CD14-positive monocyte (primary cell): ENCODE results near the gene LCORL. TPM values are rescaled to one million over a fixed set of nuclear protein-coding genes. Genes with fewer than 3 reads are reported as not detected.
A peak's percentile ranks its signal among the peaks of the same experiment; 100 is the strongest.

ENCODE experiments used
- DNase-seq, 3 donors: peaks; one replicate each; pipeline ENCODE4 v3.0.0-alpha.2; 2011 to 2022
- H2AFZ ChIP-seq: 2 replicates; pipeline ENCODE4 v1.6.0; 2012; ENCODE audit warnings: mild to moderate bottlenecking, low read depth, low read length, inconsistent platforms; ENCODE audit not compliant: insufficient read depth, poor library complexity, severe bottlenecking
- H3K27ac ChIP-seq, 2 donors: 1 replicate in 1 of 2; 2 replicates in 1 of 2; pipeline ENCODE4 v1.5.1; 2012 to 2013; ENCODE audit warnings: low read length in 2 of 2, control low read depth in 1 of 2, inconsistent platforms in 1 of 2, low read depth in 1 of 2, mild to moderate bottlenecking in 1 of 2
- H3K27me3 ChIP-seq, 2 donors: one replicate each; pipeline versions ENCODE4 v1.6.0 to v1.6.1; 2011 to 2013; ENCODE audit warnings: low read length in 2 of 2; ENCODE audit not compliant: control insufficient read depth in 2 of 2, insufficient read depth in 2 of 2
- H3K36me3 ChIP-seq, 2 donors: replicated peaks in 1 of 2; 1 replicate in 1 of 2; 2 replicates in 1 of 2; pipeline versions ENCODE4 v1.5.1 to v1.6.1; 2012 to 2013; ENCODE audit warnings: low read length in 2 of 2, control low read depth in 1 of 2, inconsistent platforms in 1 of 2, mild to moderate bottlenecking in 1 of 2; ENCODE audit not compliant: insufficient read depth in 2 of 2, control insufficient read depth in 1 of 2
- H3K4me1 ChIP-seq, 2 donors: 1 replicate in 1 of 2; 2 replicates in 1 of 2; pipeline versions ENCODE4 v1.5.1 to v1.6.1; 2012 to 2013; ENCODE audit warnings: low read length in 2 of 2, control low read depth in 1 of 2, inconsistent platforms in 1 of 2, mild to moderate bottlenecking in 1 of 2, moderate library complexity in 1 of 2; ENCODE audit not compliant: insufficient read depth in 2 of 2, control insufficient read depth in 1 of 2
- H3K4me2 ChIP-seq: replicated peaks from 2 replicates; pipeline ENCODE3; 2012; ENCODE audit warnings: low read length, moderate library complexity, mild to moderate bottlenecking; ENCODE audit not compliant: poor library complexity, severe bottlenecking; ENCODE audit errors: extremely low read depth
- H3K4me3 ChIP-seq, 3 experiments: fragments of 200-600 bp in 1 of 3; sonication (generic) in 1 of 3; replicated peaks in 1 of 3; 1 replicate in 2 of 3; 2 replicates in 1 of 3; pipeline ENCODE4 v1.5.1; 2011 to 2013; ENCODE audit warnings: low read length in 3 of 3, mild to moderate bottlenecking in 3 of 3, control low read depth in 2 of 3, low read depth in 2 of 3, inconsistent platforms in 1 of 3, moderate library complexity in 1 of 3
- H3K79me2 ChIP-seq: 2 replicates; pipeline ENCODE4 v1.6.0; 2012; ENCODE audit warnings: mild to moderate bottlenecking, control low read depth, inconsistent platforms, low read length, moderate library complexity; ENCODE audit not compliant: insufficient read depth
- H3K9ac ChIP-seq: 2 replicates; pipeline ENCODE4 v1.6.0; 2017; ENCODE audit warnings: low read length, mild to moderate bottlenecking; ENCODE audit not compliant: insufficient read depth, poor library complexity, severe bottlenecking
- H3K9me3 ChIP-seq, 2 donors: replicated peaks in 1 of 2; 1 replicate in 1 of 2; 2 replicates in 1 of 2; pipeline versions ENCODE4 v1.5.1 to v1.6.1; 2012 to 2013; ENCODE audit warnings: low read length in 2 of 2, control low read depth in 1 of 2; ENCODE audit not compliant: control insufficient read depth in 1 of 2, insufficient read depth in 1 of 2
- H4K20me1 ChIP-seq: 2 replicates; pipeline ENCODE4 v1.6.0; 2012; ENCODE audit warnings: mild to moderate bottlenecking, low read length, control low read depth, moderate library complexity; ENCODE audit not compliant: insufficient read depth
- H3K27ac Mint-ChIP-seq, 7 donors: one replicate each; pipeline ENCODE4 v1.8.0; 2020; ENCODE audit warnings: mild to moderate bottlenecking in 7 of 7, mixed read lengths in 7 of 7, moderate library complexity in 6 of 7, inconsistent platforms in 2 of 7
- H3K27me3 Mint-ChIP-seq, 3 donors: one replicate each; pipeline ENCODE4 v1.8.0; 2021 to 2022; ENCODE audit warnings: low read depth in 3 of 3, mild to moderate bottlenecking in 3 of 3, mixed read lengths in 3 of 3, moderate library complexity in 3 of 3, inconsistent platforms in 1 of 3
- H3K36me3 Mint-ChIP-seq, 2 donors: one replicate each; pipeline ENCODE4 v1.8.0; 2020; ENCODE audit warnings: mixed read lengths in 2 of 2, inconsistent platforms in 1 of 2, mild to moderate bottlenecking in 1 of 2
- H3K4me1 Mint-ChIP-seq: one replicate; pipeline ENCODE4 v1.8.0; 2020; ENCODE audit warnings: mild to moderate bottlenecking, mixed read lengths
- H3K4me3 Mint-ChIP-seq, 2 donors: one replicate each; pipeline ENCODE4 v1.8.0; 2020; ENCODE audit warnings: mild to moderate bottlenecking in 2 of 2, mixed read lengths in 2 of 2, moderate library complexity in 1 of 2
- H3K9me3 Mint-ChIP-seq, 7 donors: one replicate each; pipeline ENCODE4 v1.8.0; 2020 to 2022; ENCODE audit warnings: mixed read lengths in 7 of 7, mild to moderate bottlenecking in 6 of 7, moderate library complexity in 6 of 7, inconsistent platforms in 2 of 7
- WGBS: methylation state at CpG from one replicate; pipeline ENCODE4 v1.1.5; 2013; ENCODE audit warnings: missing lambda C conversion rate; ENCODE audit not compliant: insufficient coverage; 5-methylcytosine and 5-hydroxymethylcytosine counted together
- intact Hi-C, 2 donors: fragments of 100-400 bp; cut with micrococcal nuclease; formaldehyde crosslinking; loops; one replicate each; pipeline versions ENCODE4 v1.15.0 to v1.15.1; 2023
- polyA plus RNA-seq, 3 donors: library from polyadenylated mRNA; depleted of rRNA in 1 of 3; unstranded in 2 of 3; stranded (reverse) in 1 of 3; fragments of 300-500 nt in 2 of 3; fragments of >200 nt in 1 of 3; fragmentation: Illumina TruSeq in 2 of 3; gene quantifications; 1 replicate in 2 of 3; 2 replicates in 1 of 3; pipeline ENCODE4 v1.2.3, GENCODE V29; 2012 to 2021
- TF ChIP-seq, protein P1 (sequence below): fragments of 200-600 bp; IDR thresholded peaks from one replicate; pipeline ENCODE4 v1.8.0; 2022; ENCODE audit warnings: antibody characterized with exemption, mild to moderate bottlenecking

The LCORL gene
- polyA plus RNA-seq, 3 donors, result 3.1 to 19.1 (median 9.6) TPM

DNA sequence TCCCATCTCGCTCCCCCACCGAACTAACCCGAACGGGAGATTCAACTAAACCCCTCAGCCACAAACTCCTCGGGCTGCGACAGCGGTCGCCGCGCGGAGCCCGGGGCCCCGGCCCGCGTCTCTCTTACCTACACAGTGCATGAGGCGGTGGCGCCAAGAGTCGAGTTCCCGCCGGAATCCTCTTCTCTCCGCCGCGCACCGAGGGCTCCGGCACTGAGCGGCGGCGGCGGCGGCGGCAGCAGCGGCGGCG is 160 bp downstream of the LCORL start:
- no peak for DNase-seq
- peaks cover 40% of the 10 kb centered on the region for H3K4me1 Mint-ChIP-seq
- peak overlapping the region; percentile 66 to 97 (median 69) for H3K4me3 ChIP-seq
- H3K4me1 ChIP-seq, result peaks cover 28 to 39% of the 10 kb centered on the region in 2 donors
- peak overlapping the region; percentile 91 to 92 for H3K27ac ChIP-seq
- no peaks in the 10 kb centered on the region for H3K9me3 ChIP-seq
- H4K20me1 ChIP-seq, result peaks cover 43% of the 10 kb centered on the region
- peaks cover 50% of the 10 kb centered on the region for H3K79me2 ChIP-seq
- H3K27me3 ChIP-seq, result peaks cover 13 to 15% of the 10 kb centered on the region in 2 donors
- peak overlapping the region; percentile 91 for H3K9ac ChIP-seq
- H2AFZ ChIP-seq, result peak overlapping the region; percentile 94
- no peaks in the 10 kb centered on the region for H3K36me3 ChIP-seq
- H3K9me3 Mint-ChIP-seq, result peaks cover 0 to 1% (median 0%) of the 10 kb centered on the region in 7 donors
- peak overlapping the region; percentile 96 to 100 for H3K4me3 Mint-ChIP-seq
- H3K4me2 ChIP-seq, result peak overlapping the region; percentile 98
- peak overlapping the region; percentile 77 to 91 (median 87) for H3K27ac Mint-ChIP-seq
- peaks cover 0 to 3% of the 10 kb centered on the region in 2 donors for H3K36me3 Mint-ChIP-seq
- TF ChIP-seq, protein P1, sequence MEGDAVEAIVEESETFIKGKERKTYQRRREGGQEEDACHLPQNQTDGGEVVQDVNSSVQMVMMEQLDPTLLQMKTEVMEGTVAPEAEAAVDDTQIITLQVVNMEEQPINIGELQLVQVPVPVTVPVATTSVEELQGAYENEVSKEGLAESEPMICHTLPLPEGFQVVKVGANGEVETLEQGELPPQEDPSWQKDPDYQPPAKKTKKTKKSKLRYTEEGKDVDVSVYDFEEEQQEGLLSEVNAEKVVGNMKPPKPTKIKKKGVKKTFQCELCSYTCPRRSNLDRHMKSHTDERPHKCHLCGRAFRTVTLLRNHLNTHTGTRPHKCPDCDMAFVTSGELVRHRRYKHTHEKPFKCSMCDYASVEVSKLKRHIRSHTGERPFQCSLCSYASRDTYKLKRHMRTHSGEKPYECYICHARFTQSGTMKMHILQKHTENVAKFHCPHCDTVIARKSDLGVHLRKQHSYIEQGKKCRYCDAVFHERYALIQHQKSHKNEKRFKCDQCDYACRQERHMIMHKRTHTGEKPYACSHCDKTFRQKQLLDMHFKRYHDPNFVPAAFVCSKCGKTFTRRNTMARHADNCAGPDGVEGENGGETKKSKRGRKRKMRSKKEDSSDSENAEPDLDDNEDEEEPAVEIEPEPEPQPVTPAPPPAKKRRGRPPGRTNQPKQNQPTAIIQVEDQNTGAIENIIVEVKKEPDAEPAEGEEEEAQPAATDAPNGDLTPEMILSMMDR, result no peak
- H3K27me3 Mint-ChIP-seq, result peaks cover 4 to 19% (median 17%) of the 10 kb centered on the region in 3 donors
- under 1% methylated on average over 34 of the region's 34 CpGs for WGBS
- intact Hi-C loops, result loop anchor here (5.0 kb wide), 2 partner anchors 209 to 444 kb away; partner anchors contain the start of genes DCAF16 (in 2 of the 2), NCAPG (in 2 of the 2) and LAP3 (in 1 of the 2)

DNA sequence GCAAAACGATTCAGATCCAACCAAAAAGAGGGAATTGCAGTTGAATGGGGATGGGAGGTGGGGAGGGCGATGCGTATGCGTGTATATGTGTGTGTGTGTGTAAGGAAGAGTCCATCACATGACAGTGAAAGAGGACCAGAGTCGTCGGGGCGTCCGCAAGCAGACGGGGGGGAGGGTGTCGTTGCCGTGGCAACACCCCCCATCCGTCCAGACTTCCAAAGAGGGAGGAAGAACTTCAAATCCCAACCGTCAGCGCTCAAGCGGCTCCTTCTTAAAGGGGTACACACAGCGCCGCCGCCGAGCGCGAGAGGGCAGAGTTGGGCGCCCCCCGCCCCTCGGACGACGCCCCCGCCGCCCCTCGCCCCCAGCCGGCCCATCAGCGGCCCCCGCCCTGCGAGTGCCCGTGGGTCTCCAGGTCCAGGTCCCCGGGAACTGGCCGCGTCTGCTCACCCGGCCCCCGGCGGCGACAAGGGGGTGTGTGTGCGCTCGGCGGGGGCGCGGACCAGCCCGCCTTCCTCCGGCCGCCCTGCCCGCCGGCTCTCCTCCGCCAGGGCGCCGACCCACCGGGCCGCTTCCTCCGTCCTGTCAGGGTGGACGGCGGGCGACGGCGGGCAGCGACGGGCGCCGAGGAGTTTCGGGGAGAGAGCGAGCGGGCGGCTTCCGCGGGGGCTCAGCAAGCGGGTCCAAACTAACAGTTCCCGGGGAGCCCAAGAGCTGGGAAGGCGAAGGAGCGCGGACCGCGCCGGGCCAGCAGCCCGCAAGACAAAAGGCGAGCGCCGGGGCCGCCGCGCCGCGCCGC is 685 bp downstream of the LCORL start:
- peak overlapping the region; percentile 66 to 97 (median 69) for H3K4me3 ChIP-seq
- peak overlapping the region; percentile 91 for H3K9ac ChIP-seq
- Mint-ChIP-seq H3K27me3 (peaks cover 4 to 19% (median 17%) of the 10 kb centered on the region in 3 donors), H3K36me3 (peaks cover 0 to 3% of the 10 kb centered on the region in 2 donors), H3K27ac (peak overlapping the region; percentile 88 to 97 (median 92)), H3K9me3 (peaks cover 0 to 1% (median 0%) of the 10 kb centered on the region in 7 donors), H3K4me3 (peak overlapping the region; percentile 99 to 100), H3K4me1 (peaks cover 40% of the 10 kb centered on the region)
- H3K4me2 ChIP-seq, result peak overlapping the region; percentile 98
- intact Hi-C loops, result loop anchor here (5.0 kb wide), 2 partner anchors 209 to 444 kb away; partner anchors contain the start of genes DCAF16 (in 2 of the 2), NCAPG (in 2 of the 2) and LAP3 (in 1 of the 2)
- no peaks in the 10 kb centered on the region for H3K36me3 ChIP-seq
- H4K20me1 ChIP-seq, result peaks cover 49% of the 10 kb centered on the region
- H3K4me1 ChIP-seq, result peaks cover 28 to 39% of the 10 kb centered on the region in 2 donors
- TF ChIP-seq, protein P1, result peak; percentile 11
- DNase-seq, result peak; percentile 50 to 72 (median 64)
- H2AFZ ChIP-seq, result peak overlapping the region; percentile 94
- WGBS, result 0% methylated on average over 83 of the region's 90 CpGs
- peaks cover 55% of the 10 kb centered on the region for H3K79me2 ChIP-seq
- peaks cover 13 to 15% of the 10 kb centered on the region in 2 donors for H3K27me3 ChIP-seq
- no peaks in the 10 kb centered on the region for H3K9me3 ChIP-seq
- H3K27ac ChIP-seq, result peak overlapping the region; percentile 91 to 92
